Keratinocyte (primary cell): ENCODE measurements around the gene MSI2.

Experiments
- EZH2 ChIP-seq: IDR thresholded peaks from one replicate; pipeline ENCODE4 v1.6.1; 2012; ENCODE audit warnings: inconsistent platforms, mild to moderate bottlenecking, low read length, moderate library complexity
- TF ChIP-seq, protein P1 (sequence below), 3 experiments: IDR thresholded peaks in 1 of 3; conservative IDR thresholded peaks in 1 of 3; optimal IDR thresholded peaks in 1 of 3; 2 replicates in 2 of 3; 3 replicates in 1 of 3; pipeline versions ENCODE3 to v1.5.1; 2011; ENCODE audit warnings: low read length in 3 of 3, mild to moderate bottlenecking in 3 of 3, moderate library complexity in 2 of 3, control low read depth in 1 of 3, inconsistent platforms in 1 of 3; ENCODE audit not compliant: insufficient read depth in 2 of 3; ENCODE audit errors: extremely low read depth in 1 of 3

DNA sequence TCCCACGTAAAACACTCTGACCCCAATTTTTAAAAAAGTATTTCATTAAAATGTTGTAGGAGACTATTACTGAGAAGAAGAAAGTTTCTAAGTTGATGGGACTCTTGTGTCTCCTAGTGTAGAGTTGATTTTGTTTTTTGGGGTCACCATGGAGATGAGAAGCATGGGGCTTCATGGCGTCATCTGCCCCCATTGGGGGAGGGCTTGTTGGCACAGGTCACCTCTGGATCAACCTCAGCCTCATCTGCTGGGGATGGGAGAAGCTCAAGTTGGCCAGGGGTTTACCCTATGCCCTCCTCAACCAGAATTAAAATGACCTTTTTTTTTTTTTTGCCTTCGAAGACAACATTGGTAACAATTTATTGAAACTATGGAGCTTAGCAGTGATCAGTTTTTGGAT lies 28.3 kb downstream of the MSI2 start:
- TF ChIP-seq, protein P1, sequence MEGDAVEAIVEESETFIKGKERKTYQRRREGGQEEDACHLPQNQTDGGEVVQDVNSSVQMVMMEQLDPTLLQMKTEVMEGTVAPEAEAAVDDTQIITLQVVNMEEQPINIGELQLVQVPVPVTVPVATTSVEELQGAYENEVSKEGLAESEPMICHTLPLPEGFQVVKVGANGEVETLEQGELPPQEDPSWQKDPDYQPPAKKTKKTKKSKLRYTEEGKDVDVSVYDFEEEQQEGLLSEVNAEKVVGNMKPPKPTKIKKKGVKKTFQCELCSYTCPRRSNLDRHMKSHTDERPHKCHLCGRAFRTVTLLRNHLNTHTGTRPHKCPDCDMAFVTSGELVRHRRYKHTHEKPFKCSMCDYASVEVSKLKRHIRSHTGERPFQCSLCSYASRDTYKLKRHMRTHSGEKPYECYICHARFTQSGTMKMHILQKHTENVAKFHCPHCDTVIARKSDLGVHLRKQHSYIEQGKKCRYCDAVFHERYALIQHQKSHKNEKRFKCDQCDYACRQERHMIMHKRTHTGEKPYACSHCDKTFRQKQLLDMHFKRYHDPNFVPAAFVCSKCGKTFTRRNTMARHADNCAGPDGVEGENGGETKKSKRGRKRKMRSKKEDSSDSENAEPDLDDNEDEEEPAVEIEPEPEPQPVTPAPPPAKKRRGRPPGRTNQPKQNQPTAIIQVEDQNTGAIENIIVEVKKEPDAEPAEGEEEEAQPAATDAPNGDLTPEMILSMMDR (optimal IDR thresholded peaks at IDR 0.05 in 1 of 3, IDR thresholded peaks at IDR 0.05 in 1 of 3, conservative IDR thresholded peaks at IDR 0.05 in 1 of 3; ENCODE audit: extremely low read depth in 1 of 3, insufficient read depth in 2 of 3, low read length in 3 of 3): no peak
- TF ChIP-seq EZH2: no peak
